Neutrophil (primary cell): ENCODE data around the gene LRRC49.
"Not testable (repeated sequence)": the region's sequence is repeated elsewhere in the genome, so short reads cannot be mapped to it uniquely, and the experiment has no call there.

Experiments
- H3K27ac ChIP-seq: fragments of 200-600 bp; sonication (generic); 2 replicates; pipeline ENCODE4 v1.5.1; 2016; ENCODE audit warnings: mild to moderate bottlenecking, moderate library complexity
- H3K27me3 ChIP-seq: fragments of 200-600 bp; sonication (generic); 2 replicates; pipeline ENCODE4 v1.6.0; 2016; ENCODE audit warnings: mild to moderate bottlenecking
- H3K36me3 ChIP-seq: fragments of 200-600 bp; sonication (generic); 2 replicates; pipeline ENCODE4 v1.5.1; 2017
- H3K4me1 ChIP-seq, 2 experiments: fragments of 200-600 bp in 1 of 2; sonication (generic) in 1 of 2; 1 replicate in 1 of 2; 2 replicates in 1 of 2; pipeline versions ENCODE4 v1.5.1 to v1.6.1; 2013 to 2016; ENCODE audit warnings: low read depth in 1 of 2, low read length in 1 of 2, mild to moderate bottlenecking in 1 of 2, moderate library complexity in 1 of 2; ENCODE audit not compliant: control insufficient read depth in 1 of 2, insufficient read depth in 1 of 2
- H3K4me3 ChIP-seq, 2 experiments: fragments of 200-600 bp in 1 of 2; sonication (generic) in 1 of 2; 1 replicate in 1 of 2; 2 replicates in 1 of 2; pipeline ENCODE4 v1.5.1; 2013 to 2016; ENCODE audit warnings: low read depth in 1 of 2, low read length in 1 of 2, mild to moderate bottlenecking in 1 of 2, moderate library complexity in 1 of 2
- H3K9me3 ChIP-seq: fragments of 200-600 bp; sonication (generic); 2 replicates; pipeline ENCODE4 v1.5.1; 2016
- CTCF ChIP-seq: fragments of 200-600 bp; sonication (generic); IDR thresholded peaks from 2 replicates; pipeline ENCODE4 v1.5.1; 2016; ENCODE audit warnings: antibody characterized with exemption

Gene LRRC49

GRCh38 chr15:70933411-70933810 is 40.8 kb downstream of the LRRC49 start:
- Histone ChIP-seq H3K4me3 (no peak overlapping the region), H3K27ac (no peak overlapping the region), H3K4me1 (no peaks in the 10 kb centered on the region), H3K27me3 (peaks cover 24% of the 10 kb centered on the region), H3K36me3 (no peaks in the 10 kb centered on the region), H3K9me3 (no peaks in the 10 kb centered on the region)
- no peak for TF ChIP-seq CTCF

GRCh38 chr15:70935631-70936030 is 43.0 kb downstream of the LRRC49 start:
- Histone ChIP-seq H3K4me3 (no peak overlapping the region), H3K4me1 (no peaks in the 10 kb centered on the region), H3K9me3 (no peaks in the 10 kb centered on the region), H3K27me3 (peaks cover 27% of the 10 kb centered on the region), H3K36me3 (no peaks in the 10 kb centered on the region), H3K27ac (no peak overlapping the region)
- TF ChIP-seq CTCF: no peak

- no peak for TF ChIP-seq CTCF
- no peaks in the 10 kb centered on the region for H3K4me1 ChIP-seq
Measured at GRCh38 chr15:70936326-70936725, 43.7 kb downstream of the LRRC49 start.

GRCh38 chr15:70943285-70943684 is 50.7 kb downstream of the LRRC49 start:
- H3K9me3 ChIP-seq, H3K4me1 ChIP-seq, H3K27ac ChIP-seq, H3K36me3 ChIP-seq, H3K4me3 ChIP-seq: not testable (repeated sequence)
- H3K27me3 ChIP-seq: peaks cover 18% of the 10 kb centered on the region

More at GRCh38 chr15:70936326-70936725, 43.7 kb downstream of the LRRC49 start:
- Histone ChIP-seq H3K36me3 (no peaks in the 10 kb centered on the region), H3K4me3 (no peak overlapping the region), H3K9me3 (no peaks in the 10 kb centered on the region), H3K27me3 (peaks cover 27% of the 10 kb centered on the region), H3K27ac (no peak overlapping the region)

GRCh38 chr15:70947351-70948335 is 55.0 kb downstream of the LRRC49 start:
- Histone ChIP-seq H3K27me3 (peaks cover 14% of the 10 kb centered on the region), H3K36me3 (no peaks in the 10 kb centered on the region), H3K9me3 (no peaks in the 10 kb centered on the region), H3K4me1 (peaks cover 0 to 6% of the 10 kb centered on the region in 2 experiments), H3K27ac (no peak overlapping the region), H3K4me3 (no peak overlapping the region)
- TF ChIP-seq CTCF: no peak

GRCh38 chr15:70950953-70951352 is 58.3 kb downstream of the LRRC49 start:
- H3K27me3 ChIP-seq: peaks cover 9% of the 10 kb centered on the region
- H3K4me3 ChIP-seq: no peak overlapping the region
- no peaks in the 10 kb centered on the region for H3K9me3 ChIP-seq
- TF ChIP-seq CTCF: no peak
- no peak overlapping the region for H3K27ac ChIP-seq
- no peaks in the 10 kb centered on the region for H3K36me3 ChIP-seq
- peaks cover 0 to 6% of the 10 kb centered on the region in 2 experiments for H3K4me1 ChIP-seq
